ENCODE measurements around the gene RALGAPA2. TPM values are rescaled to one million over a fixed set of nuclear protein-coding genes. Genes with fewer than 3 reads are reported as not detected.

RALGAPA2 gene
- total and polyA plus RNA-seq, 2 of the 13 experiments (the other 11 are each of a cell fraction or from before 2014, with no cell fraction given) = 13.8 to 17.7 TPM

DNA sequence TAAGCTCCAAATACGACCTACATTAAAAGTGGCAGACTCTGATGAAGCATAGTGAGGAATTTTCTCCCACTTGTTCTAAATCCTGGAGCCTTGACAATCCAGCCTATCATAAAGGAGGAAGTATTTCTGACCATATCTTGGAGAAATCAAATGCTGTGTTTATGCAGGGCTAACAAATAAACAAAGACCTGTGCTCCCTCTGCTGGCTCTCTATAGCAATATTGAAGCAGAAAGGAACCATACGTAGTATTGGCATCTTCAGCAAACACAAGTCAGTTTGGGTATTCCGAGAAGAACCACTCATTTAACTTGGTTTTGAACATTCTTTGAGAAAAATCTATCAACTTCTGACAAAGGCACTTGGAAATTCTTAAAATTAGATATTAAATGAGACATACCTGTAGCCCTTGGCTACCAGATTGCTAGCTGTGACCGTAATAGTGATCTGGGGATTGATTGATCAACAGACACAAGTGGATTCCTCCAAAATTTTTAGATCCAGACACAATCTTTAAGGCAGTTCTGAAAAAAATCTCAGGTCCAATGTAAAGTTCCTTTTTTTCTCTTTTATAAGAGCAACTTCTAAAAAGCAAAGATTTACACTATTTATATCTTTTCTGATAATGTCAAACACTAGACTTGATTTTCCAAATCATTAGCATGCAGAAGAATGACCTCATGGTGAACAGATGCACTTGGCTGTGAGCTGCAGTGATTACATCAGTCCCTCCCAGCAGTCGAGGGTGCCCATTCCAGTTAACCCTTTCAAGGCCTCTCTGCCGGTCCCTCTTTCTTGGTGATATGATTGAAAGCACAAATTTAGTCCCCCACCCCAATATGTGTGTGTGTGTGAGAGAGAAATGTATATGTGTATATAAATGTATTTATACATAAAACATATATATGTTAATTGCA lies 304.3 kb downstream of the RALGAPA2 start:
- Histone ChIP-seq H2AFZ (ENCODE audit: low read length) (no peak overlapping the region), H3K79me2 (ENCODE audit: insufficient read depth, low read length) (no peaks in the 10 kb centered on the region), H3K4me2 (ENCODE audit: low read depth, low read length) (no peak overlapping the region), H3K27ac (ENCODE audit: extremely low read length, insufficient read depth, low read length) (no peak overlapping the region), H3K27me3 (ENCODE audit: control insufficient read depth in 1 of 2, insufficient read depth in 2 of 2, low read length in 2 of 2) (no peaks in the 10 kb centered on the region), H3K9ac (ENCODE audit: insufficient read depth, low read depth, low read length) (no peak overlapping the region), H3K4me1 (ENCODE audit: insufficient read depth, low read length) (no peaks in the 10 kb centered on the region), H3K9me3 (ENCODE audit: low read length) (no peaks in the 10 kb centered on the region), H3K36me3 (replicated peaks in 1 of 2; ENCODE audit: control insufficient read depth in 1 of 2, insufficient read depth in 2 of 2, low read length in 2 of 2) (peaks cover 2 to 4% of the 10 kb centered on the region in 2 experiments; a peak in 4 of 5 replicates), H3K4me3 (replicated peaks in 1 of 3; ENCODE audit: insufficient read depth in 1 of 3, low read depth in 2 of 3, low read length in 3 of 3) (no peak overlapping the region), H4K20me1 (ENCODE audit: insufficient read depth, low read length) (no peaks in the 10 kb centered on the region)
- TF ChIP-seq MATR3 (CRISPR knock-in tag; IDR thresholded peaks at IDR 0.05) = no peak
- no peak for TF ChIP-seq FOXP1 (IDR thresholded peaks at IDR 0.05)
- TF ChIP-seq FOXP1 (CRISPR knock-in tag; IDR thresholded peaks at IDR 0.05) = peak; percentile 31; the same call in 1 of the 2 replicates
- no peak for TF ChIP-seq ESRRA (CRISPR knock-in tag; IDR thresholded peaks at IDR 0.05; ENCODE audit: low read depth)
- TF ChIP-seq, protein P1, sequence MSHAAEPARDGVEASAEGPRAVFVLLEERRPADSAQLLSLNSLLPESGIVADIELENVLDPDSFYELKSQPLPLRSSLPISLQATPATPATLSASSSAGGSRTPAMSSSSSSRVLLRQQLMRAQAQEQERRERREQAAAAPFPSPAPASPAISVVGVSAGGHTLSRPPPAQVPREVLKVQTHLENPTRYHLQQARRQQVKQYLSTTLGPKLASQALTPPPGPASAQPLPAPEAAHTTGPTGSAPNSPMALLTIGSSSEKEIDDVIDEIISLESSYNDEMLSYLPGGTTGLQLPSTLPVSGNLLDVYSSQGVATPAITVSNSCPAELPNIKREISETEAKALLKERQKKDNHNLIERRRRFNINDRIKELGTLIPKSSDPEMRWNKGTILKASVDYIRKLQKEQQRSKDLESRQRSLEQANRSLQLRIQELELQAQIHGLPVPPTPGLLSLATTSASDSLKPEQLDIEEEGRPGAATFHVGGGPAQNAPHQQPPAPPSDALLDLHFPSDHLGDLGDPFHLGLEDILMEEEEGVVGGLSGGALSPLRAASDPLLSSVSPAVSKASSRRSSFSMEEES (CRISPR knock-in tag; IDR thresholded peaks at IDR 0.05) = no peak
- TF ChIP-seq STAG1 (CRISPR knock-in tag; IDR thresholded peaks at IDR 0.05) = peak; percentile 42
- TF ChIP-seq ETV5 (CRISPR knock-in tag; IDR thresholded peaks at IDR 0.05; ENCODE audit: borderline replicate concordance) = no peak
- no peak for TF ChIP-seq ATRX (CRISPR knock-in tag; IDR thresholded peaks at IDR 0.05; ENCODE audit: borderline replicate concordance)
- TF ChIP-seq BORCS8-MEF2B (CRISPR knock-in tag; IDR thresholded peaks at IDR 0.05) = no peak
- TF ChIP-seq ZNF652 (CRISPR knock-in tag; IDR thresholded peaks at IDR 0.05; ENCODE audit: borderline replicate concordance, low read depth) = peak; percentile 79
- TF ChIP-seq RAD21 (CRISPR knock-in tag; IDR thresholded peaks at IDR 0.05) = peak; percentile 23; the same call in 1 of the 2 replicates
- TF ChIP-seq ZNF629 (CRISPR knock-in tag; conservative IDR thresholded peaks at IDR 0.05) = no peak
- TF ChIP-seq, protein P2, sequence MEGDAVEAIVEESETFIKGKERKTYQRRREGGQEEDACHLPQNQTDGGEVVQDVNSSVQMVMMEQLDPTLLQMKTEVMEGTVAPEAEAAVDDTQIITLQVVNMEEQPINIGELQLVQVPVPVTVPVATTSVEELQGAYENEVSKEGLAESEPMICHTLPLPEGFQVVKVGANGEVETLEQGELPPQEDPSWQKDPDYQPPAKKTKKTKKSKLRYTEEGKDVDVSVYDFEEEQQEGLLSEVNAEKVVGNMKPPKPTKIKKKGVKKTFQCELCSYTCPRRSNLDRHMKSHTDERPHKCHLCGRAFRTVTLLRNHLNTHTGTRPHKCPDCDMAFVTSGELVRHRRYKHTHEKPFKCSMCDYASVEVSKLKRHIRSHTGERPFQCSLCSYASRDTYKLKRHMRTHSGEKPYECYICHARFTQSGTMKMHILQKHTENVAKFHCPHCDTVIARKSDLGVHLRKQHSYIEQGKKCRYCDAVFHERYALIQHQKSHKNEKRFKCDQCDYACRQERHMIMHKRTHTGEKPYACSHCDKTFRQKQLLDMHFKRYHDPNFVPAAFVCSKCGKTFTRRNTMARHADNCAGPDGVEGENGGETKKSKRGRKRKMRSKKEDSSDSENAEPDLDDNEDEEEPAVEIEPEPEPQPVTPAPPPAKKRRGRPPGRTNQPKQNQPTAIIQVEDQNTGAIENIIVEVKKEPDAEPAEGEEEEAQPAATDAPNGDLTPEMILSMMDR (CRISPR knock-in tag; IDR thresholded peaks at IDR 0.05) = peak; percentile 38
- TF ChIP-seq, protein P3, sequence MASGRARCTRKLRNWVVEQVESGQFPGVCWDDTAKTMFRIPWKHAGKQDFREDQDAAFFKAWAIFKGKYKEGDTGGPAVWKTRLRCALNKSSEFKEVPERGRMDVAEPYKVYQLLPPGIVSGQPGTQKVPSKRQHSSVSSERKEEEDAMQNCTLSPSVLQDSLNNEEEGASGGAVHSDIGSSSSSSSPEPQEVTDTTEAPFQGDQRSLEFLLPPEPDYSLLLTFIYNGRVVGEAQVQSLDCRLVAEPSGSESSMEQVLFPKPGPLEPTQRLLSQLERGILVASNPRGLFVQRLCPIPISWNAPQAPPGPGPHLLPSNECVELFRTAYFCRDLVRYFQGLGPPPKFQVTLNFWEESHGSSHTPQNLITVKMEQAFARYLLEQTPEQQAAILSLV (CRISPR knock-in tag; IDR thresholded peaks at IDR 0.05; ENCODE audit: borderline replicate concordance) = no peak
- TF ChIP-seq ZNF296 (CRISPR knock-in tag; conservative IDR thresholded peaks at IDR 0.05) = no peak
- no peak for TF ChIP-seq KDM4B (CRISPR knock-in tag; IDR thresholded peaks at IDR 0.05)
- TF ChIP-seq, protein P4, sequence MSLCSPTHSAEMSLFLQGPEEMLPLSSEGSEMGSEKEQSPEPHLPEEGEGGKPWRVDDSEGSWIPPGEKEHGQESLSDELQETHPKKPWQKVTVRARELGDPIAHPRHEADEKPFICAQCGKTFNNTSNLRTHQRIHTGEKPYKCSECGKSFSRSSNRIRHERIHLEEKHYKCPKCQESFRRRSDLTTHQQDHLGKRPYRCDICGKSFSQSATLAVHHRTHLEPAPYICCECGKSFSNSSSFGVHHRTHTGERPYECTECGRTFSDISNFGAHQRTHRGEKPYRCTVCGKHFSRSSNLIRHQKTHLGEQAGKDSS (CRISPR knock-in tag; IDR thresholded peaks at IDR 0.05; ENCODE audit: borderline replicate concordance, low read depth) = no peak
- no peak for TF ChIP-seq FOXK2 (IDR thresholded peaks at IDR 0.05)
- ChIA-PET CTCF (ENCODE audit: low intra/inter-chr PET ratio, low total read pairs) (interaction anchor here (1.3 kb wide), 1 partner anchor 48 kb away, joined by 4 read pairs; no protein-coding TSS in a partner anchor), POLR2A (no interaction called here)
- in situ Hi-C loops (cut with HindIII; ENCODE audit: extremely low pct_ligation_motif_present, low pct_unique_long_range_greater_than_20kb) = no loop called here
- DNase-seq (ENCODE audit: low spot score) (peak; percentile 22), ATAC-seq (peak; percentile 59; the same call in 2 of the 3 replicates), FAIRE-seq (peak; percentile 69)
- BruUV-seq (replicated peaks) = no TSS peak
- intact Hi-C loops (cut with micrococcal nuclease; ENCODE audit: unreplicated experiment) = loop anchor here (1.0 kb wide), 1 partner anchor 160 kb away; no protein-coding TSS in a partner anchor
- WGBS (ENCODE audit: low lambda C conversion rate) = 83% methylated on average over 6 of the region's 6 CpGs

Measured in HepG2 (cell line).